NT2/D1 (cell line): ENCODE measurements around the gene NECTIN1.

Source experiments
- SUZ12 ChIP-seq: IDR thresholded peaks from 2 replicates; pipeline ENCODE4 v1.6.1; 2011; ENCODE audit not compliant: insufficient read length, insufficient read depth; ENCODE audit errors: extremely low read depth
- YY1 ChIP-seq: IDR thresholded peaks from 2 replicates; pipeline ENCODE4 v1.6.1; 2011; ENCODE audit not compliant: insufficient read length, insufficient read depth
- ZNF274 ChIP-seq: IDR thresholded peaks from 2 replicates; pipeline ENCODE4 v1.6.1; 2011; ENCODE audit warnings: mild to moderate bottlenecking, low read depth, low read length

DNA sequence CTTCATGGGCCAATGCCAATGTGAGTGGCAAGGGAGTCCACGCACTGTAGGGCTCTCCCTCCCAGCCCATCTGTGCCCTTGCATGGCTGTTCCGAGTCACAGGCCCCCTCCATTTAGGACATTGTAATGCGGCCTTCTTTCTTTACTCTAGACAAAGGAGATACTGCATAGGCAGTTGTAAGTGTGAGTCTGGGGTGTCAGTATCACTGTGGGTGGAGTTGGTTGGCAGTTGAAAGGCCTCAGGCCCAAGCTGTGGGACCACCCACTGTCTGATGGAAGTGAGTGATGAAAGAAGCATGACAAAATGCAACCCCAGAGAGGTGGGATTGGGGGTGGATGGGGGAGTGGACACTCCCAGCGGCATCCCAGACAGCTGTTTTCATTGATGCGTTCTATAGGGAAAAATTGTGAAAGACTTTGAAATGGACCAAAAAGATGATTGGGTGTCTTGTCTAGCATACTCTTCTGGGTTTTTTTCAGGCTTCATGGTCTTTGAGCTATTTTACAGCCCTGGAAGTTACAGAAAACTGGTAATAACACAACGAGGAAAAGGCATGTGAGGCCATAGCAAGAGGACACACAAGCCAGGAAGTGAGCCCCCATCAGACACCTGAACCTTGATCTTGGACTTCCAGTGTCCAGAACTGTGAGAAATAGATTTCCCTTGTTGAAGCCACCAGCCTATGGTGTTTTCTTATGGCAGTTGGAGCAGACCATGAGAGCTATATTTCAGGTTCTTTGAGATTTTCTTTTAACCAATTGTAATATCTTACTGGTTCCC is 114.6 kb downstream of the NECTIN1 start:
- TF ChIP-seq YY1: no peak
- TF ChIP-seq SUZ12: no peak
- TF ChIP-seq ZNF274: no peak
